Anterior cingulate cortex (tissue), 58 donors: ENCODE data around the gene TREML2.
"Not testable (repeated sequence)": the region's sequence is repeated elsewhere in the genome, so short reads cannot be mapped to it uniquely, and the experiment has no call there.

Source experiments
- DNase-seq, 58 donors: peaks; one replicate each; lab custom pipeline; 2025; lab: John Stamatoyannopoulos, UW

Gene TREML2

DNA sequence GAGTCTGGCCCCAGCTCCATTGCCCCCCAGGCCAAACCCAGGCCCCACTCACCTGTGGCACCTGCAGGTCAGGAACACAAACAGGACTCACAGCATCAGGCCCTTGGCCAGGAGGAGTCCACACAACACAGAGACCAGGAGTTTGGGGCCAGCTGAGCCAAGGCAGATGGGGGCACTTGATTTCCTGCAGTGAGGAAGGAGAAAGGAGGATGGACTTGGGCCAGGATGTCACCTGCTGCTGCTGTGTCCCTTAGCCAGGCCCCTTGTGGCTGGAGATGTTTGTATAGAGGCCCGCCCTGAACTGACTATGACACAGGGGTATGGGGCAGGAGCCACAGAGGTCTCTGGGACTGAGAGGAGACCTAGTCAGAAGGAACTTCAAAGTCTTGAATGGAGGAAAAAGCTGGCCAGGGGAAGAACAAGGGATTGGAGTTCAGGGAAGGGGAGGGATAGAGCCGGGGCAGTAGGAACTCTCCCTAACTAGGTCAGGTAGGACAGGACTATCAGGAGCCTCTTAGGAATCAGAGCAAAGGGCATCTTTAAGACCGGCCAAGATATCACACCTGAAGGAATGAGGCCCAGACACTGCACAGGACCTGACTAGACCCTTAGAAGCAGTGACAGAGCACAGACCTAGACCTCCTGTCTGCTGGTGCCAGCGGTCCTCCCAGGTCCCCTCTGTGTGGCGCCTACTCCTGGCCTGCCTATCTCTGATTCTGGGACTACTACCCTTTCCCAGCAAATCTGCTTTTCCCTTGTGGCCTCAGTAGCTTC, 8.8 kb upstream of the TREML2 start:
- no peak for DNase-seq

DNA sequence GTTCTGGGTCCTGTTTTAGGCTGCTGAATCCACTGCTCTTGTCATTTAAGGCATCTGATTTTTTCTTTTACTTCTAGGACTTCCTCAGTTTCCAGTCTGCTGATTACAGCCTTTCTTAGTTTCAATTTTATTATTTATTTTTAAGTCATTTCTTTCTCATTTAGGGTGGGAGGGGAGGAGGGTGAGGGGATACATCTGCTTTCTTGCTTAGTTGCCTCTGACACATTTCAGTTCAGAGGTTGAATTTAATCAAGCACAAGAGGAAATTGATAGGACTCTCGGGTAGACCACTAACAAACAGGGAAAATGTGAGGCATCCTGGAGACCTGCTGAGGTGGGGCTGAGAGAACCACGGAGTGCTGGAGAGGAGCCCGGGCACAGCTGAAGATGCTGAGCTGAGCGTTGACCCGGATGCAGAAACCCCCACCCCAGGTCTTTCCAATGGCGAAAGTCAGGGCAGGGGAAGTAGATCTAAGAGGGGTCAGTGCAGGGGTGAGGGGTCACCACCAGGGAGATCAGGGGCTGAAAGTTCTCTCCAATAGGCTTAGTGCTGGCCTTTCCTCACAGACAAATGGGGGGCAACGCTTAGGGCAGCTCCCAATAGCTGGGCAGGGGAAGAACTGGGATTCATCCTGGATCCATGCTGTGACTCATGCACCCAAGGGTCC, 7.6 kb upstream of the TREML2 start:
- no peak for DNase-seq

DNA sequence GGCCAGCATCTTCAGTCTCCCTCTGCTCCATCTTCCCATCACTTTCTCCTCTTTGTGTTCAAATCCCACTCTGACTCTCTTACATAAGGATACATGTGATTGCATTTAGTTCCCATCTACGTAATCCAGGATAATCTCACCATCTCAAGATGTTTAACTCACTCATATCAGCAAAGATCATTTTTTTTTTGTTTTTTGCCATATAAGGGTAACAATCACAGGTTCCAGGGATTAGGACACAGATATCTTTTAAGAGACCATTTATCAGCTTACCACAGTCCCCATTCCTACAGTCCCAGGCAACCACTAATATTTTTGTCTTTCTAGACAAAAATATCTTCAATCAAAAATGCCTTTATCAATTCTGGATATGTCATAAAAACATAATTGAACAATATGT, 3.2 kb upstream of the TREML2 start:
- DNase-seq = no peak

DNA sequence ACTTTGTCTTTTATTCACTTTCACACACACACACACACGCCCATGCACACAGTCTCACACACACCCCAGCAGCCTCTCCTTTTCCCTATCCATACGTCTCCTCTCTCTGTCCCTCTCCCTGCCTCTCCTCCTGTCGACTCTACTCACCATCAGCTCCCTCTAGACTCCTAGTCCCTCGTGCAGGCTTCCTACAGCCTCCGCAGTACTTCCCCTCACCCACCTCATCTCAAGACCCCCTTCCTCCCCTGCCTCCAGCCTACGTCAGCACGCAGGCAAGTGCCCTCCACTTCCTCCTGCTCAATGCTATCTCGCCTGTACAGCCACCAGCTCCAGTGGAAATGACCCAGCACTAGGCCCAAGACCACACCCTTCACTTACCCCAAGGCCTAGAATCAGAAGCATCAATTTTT, 820 bp upstream of the TREML2 start:
- no peak for DNase-seq

DNA sequence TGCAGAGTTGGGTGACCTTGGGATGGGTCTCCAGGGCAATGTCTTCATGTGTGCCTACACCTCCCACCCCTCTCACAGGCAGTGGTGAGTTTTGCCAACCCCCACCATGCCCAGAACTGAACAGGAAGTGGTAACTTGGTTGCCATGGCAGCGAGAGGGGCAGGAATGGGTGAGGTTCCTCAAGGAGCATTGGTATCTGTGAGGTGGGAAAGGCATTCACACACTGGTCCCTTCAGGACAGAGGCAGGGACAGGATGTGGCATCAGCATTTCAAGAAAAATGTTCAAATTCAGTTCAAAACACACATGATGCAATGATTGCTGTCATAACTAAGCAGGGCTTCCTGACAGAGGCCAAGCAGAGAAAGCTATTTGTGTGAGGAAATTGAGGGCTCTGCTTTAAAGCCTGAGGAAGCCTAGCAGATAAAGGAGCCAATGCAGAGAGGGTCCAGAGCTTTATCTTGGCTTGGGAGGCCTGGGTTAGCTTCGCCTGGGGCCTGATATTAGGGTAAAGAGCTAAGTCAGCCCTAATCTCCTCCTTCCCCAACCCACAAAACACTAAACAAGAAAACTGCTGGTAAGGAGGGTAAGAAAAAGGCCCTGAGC, 551 bp downstream of the TREML2 start:
- DNase-seq = peak in 1 of 58 donors; percentile 49

DNA sequence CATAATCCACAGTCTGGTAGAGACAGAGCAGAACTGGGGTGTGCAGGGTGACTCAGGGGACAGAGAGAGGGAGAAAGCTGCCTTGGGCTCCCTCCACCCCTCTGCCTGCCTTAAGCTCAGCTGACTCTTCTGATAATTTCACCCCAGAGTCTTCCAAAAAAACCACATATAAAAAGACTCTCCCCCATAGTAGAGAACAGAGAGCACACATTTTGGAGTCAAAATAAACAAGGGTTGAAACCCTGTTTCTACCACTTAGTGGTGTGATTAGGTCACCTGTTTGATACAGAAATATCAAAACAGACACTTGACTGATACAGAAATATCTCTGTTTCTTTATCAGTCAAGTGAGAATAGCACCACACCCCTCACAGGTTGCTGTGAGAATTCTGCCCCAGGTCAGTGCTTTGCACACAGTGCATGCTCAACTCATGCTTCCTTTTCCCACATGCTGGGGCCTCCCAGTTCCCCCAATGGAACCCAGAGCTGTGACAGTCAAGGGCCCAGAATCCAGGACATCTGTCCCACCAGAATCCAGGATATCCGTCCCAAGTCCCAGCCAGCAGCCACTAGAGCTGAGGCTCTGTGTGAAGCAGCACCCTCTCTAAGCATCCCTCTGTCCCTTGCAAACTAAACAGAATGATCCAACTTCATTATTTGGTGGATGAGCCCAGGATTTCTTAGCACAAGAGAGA, 1.2 kb downstream of the TREML2 start:
- DNase-seq = no peak

DNA sequence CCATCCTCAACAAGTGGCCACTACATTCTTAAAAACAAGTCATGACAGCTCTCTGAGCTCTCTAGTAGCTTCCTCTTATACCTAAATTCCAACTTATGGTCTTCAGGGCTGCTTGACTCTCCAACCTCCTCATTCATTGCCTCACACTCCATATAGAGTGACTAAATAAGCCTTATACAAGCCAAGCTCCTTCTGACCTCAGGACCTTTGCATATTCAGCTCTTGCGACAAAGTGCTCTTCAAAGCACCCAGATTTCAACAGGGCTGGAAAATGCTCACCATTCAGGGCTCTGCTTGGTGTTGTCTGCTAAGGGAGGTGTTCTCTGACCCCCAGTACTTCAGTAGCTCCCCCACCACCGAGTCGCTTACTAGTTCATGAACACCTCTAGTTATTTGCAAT, 3.7 kb downstream of the TREML2 start:
- DNase-seq = no peak

DNA sequence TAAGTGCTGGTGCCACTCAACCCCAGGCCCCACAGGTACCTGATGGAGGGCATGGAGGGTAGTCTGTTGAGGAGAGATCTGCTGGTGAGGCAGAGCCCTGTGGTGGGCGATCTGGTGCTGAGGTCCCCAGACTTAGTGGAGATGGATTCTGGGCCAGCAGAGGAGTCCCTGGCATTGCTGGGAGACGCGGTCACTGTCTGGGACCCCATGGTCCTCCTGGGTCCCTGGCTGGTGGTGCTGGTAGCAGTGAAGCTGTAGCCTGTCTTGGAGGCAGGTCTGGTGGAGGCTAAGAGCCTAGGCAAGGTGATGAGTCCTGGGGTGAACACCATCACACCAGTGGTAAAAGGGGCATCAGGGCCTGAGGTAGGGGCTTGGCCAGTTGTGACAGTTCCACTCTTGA, 6.6 kb downstream of the TREML2 start:
- DNase-seq = no peak

DNA sequence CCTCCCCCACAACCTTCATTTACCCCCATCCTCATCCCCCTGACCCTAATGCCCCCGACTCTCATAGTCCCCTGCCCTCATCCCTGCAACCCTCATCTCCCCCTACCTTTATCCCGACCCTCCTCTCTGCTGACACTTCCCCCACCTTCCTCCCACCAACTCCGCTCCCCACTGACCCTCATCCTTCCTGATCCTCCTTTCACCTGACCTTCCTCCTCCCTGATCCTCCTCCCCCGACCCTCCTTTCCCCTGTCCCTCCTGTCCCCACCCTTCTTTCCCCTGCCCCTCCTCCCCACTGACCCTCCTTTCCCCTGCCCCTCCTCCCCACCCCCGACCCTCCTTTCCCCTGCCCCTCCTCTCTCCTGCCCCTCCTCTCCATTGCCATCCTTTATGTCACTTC, 7.1 kb downstream of the TREML2 start:
- no peak for DNase-seq

DNA sequence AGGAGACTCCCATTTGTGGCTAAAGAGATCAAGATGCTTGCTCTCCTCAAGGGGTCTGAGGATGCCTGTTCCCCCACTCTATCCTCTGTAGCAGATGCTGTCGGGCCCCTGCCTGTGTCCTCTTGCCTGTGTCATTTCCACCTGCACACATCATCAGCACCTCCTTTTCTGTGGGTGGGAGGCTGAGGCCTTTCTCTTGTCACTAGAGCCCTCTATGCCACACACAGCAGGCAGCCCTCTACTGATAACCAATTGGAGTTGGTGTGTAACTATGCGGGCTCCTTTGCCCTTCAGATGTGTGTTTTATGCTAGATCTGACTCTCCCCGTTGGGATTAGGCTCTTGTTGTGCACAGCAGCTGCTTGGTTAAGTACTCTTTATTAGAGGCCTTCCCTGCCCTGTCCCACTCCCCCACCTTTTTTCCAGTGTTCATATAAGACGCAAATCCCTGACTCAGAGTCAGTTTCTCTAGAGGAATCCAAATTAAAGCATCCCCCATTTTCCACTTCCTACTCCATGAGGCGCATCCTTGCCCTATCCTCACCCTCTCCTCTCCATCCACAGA, 7.7 kb downstream of the TREML2 start:
- DNase-seq = no peak

DNA sequence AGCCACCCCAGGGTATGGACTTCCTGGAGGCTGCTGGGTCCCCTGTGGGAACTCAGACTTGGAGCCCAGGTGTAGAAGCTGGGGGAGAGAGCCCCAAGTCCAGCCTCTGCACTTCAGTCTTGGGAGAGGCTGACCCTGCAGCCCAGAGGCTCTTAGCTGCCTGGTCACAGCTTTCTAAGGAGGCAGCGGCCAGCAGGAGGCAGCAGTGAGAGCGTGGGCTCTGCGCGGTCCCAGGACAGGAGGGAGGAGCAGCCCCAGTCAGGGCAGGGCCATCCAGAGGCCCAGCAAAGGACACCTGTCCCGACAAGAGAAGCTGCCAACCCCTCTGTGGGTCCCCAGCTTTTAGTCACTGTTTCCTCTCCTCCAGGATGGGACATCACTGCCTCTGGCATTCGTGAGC, 9.4 kb downstream of the TREML2 start:
- DNase-seq = peak in 1 of 58 donors; percentile 3

DNA sequence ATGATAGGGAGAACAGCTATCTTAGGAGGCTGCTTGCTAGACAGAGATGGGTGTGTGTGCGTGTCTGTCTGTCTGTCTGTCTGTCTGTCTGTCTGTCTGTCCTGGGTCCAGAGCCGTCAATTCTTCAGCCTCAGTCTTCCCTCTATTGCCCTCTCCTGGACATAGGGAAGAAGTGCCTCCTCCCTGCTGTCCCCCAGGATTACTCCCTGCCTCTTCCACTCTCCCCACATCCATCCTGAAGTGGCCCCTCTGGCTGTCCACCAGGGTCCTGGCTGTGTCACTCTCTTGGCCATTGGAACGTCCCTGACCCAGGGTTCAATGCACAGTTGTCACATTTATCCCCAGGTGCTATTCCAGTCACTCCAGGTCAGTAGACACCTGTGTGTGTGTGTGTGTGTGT, 10.2 kb downstream of the TREML2 start:
- no peak for DNase-seq

DNA sequence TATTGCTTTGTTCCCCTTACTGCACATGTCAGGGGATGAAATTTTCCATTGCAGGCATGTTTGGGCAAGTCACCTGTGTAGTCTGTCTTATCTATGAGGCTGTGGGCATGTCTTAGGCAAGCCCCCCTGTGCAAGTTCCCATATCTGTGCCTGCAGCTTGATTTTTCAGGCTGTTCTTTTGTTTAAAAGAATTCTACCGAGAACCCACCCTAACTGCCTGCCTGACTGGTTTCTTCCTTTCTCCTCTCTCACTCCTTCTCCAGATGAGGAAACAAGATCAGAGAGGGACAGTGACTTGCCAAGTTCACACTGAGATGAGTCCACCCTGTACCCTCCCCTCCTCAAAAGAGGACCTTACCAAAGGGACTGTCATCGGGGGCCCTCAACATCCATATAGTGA, 11.0 kb downstream of the TREML2 start:
- DNase-seq = no peak

DNA sequence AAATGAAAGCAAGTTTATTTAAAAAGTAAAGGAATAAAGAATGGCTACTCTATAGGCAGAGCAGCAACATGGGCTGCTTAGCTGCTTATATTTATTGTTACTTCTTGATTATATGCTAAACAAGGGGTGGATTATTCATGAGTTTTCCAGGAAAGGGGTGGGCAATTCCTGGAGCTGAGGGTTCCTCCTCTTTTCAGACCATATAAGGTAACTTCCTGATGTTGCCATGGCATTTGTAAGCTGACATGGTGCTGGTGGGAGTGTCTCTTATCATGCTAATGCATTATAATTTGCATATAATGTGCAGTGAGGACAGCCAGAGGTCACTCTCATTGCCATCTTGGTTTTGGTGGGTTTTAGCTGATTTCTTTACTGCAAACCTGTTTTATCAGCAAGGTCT, 11.9 kb downstream of the TREML2 start:
- not testable (repeated sequence) for DNase-seq

DNA sequence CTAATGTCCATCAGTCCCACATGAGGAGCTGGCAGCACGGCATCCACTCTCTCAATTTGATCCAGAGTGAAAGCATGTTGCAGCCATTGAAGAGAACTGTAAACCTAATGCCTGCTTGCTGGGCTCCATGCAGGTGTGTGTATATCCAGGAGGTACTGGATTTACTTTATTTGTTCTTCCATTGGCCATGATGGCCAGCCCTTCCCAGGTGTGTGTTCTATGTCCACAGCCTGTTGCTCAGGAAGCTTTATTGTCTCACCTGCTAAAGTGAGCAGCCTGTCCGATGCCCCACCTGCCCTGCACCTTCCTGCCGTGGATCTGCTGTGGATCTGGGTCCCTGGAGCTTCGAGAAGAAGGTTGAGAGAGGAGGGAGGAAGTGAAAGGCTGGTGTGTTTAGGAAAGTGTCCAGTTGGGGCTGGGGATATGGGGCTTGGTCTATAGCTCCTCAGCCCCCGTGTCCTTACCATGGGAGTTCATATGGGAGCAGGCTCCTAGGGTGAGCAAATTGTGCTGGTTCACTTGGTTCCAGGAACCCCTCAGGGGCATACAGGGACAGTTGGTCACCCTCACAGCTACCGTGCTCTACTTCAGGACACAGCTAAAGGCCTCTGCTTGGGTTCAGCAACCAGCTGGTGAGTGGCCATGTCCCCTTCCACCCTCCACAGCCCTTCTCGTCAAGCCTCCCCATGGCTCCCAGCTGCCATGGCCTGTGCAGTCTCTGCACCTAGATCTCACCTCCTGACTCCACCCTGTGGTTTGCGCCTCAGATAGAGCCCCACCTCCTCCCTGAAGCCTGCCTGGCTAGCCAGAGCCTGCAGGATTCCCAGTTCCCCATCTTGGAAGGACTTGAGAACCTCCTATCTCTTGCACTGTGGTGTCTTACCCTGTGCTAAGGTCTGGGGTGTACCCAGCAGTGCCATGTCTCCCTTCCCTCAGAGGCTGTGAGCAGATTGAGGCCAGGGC, 12.7 kb downstream of the TREML2 start:
- no peak for DNase-seq

DNA sequence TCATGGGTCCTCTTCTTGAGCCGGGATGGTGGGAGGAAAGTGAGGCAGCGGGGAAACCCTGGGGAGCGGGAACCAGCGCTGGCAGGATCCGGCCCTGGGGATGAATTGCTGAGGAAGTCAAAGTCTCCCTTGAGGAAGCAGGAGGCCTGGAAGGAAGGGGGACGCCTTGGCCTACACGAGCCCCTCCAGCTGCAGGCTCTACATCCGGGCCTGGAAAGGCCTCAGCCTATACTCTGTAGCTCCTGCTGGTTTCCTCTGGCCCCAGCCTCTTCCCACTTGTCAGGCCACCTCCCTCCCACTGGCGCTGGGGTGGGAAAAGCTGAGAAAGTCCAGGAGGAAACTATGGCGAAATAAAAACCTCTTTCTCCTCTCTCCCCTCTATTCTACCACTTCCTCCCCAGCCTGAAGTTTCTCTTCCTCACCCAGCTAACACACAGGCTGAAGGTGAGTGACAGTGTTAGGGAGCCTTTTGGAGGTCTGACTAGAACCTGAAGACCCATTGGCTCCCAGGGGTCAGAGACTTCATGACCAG, 14.9 kb downstream of the TREML2 start:
- DNase-seq = no peak

DNA sequence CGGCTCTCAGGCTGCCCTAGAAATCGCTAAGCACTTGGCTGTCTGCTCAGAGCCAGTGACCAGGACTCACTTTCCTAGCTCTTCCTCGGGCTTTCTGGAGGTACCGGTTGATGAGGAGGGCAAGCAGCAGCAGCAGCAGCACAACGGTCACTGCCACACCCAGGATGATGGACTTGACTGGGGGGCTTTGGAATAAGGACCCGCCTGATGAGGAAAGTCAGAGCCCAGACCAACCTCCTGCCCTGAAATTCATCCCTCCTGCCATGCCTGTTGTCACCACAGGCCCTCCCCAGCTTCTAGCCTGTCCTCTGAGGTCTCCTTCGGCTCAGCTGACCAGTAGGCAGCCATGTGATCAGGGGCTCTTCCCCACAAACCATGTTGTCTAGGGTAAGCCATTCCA, 16.2 kb downstream of the TREML2 start:
- no peak for DNase-seq

DNA sequence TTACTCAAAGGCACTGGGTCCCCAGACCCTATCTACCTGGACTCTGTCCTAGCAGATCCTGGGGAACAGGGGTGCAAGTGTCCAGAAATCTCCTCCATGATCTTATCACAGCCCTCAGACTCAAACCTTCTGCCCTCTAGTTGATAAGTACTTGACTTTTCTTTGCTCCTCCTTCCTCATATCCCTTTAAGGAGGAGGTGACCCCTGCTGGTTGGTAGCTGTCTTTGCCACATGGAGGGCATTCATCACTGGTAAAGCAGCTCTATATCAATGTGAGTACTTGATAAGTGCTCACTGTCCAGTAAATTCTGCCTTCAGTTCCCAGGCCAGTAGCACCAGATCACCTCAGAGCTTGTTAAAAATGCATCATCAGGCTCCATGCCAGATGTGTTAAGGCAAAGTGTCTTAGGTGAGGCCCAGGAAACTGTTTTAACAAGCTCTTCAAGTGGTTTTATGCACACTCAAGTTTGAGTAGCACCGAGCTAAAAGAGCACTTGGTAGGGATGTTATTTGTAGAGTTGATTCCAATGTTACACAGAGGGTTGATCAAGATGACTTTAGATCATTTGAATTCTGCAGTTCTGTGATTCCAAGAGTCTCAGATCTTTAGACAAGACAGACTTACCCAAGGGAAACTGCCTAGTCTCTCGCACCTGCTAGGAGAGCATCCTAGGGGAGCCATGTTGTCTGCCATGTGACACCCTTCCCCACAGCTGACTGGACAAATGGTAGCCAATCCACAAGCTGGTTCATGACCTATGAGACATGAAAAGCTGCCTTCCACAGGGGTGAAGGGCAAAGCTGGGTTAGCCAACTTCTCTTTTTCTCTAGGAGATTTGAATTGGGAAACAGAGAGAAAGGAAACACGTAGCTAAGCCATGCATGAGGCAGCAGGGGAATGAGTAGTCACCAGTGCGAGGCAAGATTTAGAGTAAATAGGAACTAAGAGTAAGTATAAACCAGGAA, 18.6 kb downstream of the TREML2 start:
- DNase-seq = peak in 7 of 58 donors; percentile 1 to 51 (median 12)
